ENCODE results near the gene ZNF407.

DNA sequence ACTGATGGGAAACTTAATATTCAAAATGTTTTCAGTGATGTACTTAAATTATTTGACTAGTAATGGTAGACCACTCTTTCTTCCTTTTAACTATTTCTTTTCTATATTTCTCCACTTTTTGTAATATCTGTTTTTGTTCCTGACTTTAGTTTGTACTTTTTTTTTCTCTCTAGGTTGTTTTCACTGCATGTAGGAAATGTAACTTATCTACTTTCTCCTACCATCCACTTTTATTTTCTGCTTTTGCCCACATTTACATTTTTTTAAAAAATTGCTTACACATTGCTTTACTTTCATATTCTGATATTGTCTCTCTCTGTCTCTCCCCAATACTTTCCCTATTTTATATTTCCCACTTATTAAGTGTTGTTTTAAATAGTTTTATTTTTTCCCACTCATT lies 47.0 kb downstream of the ZNF407 start:
- TF ChIP-seq EHMT2 (IDR thresholded peaks at IDR 0.05; ENCODE audit: borderline replicate concordance, low read depth, low read length) (no peak), TOE1 (CRISPR knock-in tag; IDR thresholded peaks at IDR 0.05) (no peak), SOX6 (IDR thresholded peaks at IDR 0.05) (no peak), SOX6 (CRISPR knock-in tag; IDR thresholded peaks at IDR 0.05) (no peak), ZNF552 (CRISPR knock-in tag; IDR thresholded peaks at IDR 0.05; ENCODE audit: borderline replicate concordance) (no peak), ZNF777 (CRISPR knock-in tag; IDR thresholded peaks at IDR 0.05) (no peak)
